ENCODE results near the gene EFCC1.
"Not testable (repeated sequence)": the region's sequence is repeated elsewhere in the genome, so short reads cannot be mapped to it uniquely, and the experiment has no call there.

- not testable (repeated sequence) for TF ChIP-seq CTCF (IDR thresholded peaks at IDR 0.05; ENCODE audit: insufficient read depth, low read length, poor library complexity, severe bottlenecking); EZH2phosphoT487 (conservative IDR thresholded peaks at IDR 0.05; ENCODE audit: low read length)
Measured at GRCh38 chr3:129067719-129068118, 66.6 kb downstream of the EFCC1 start.
